Nephron progenitor cell (in vitro differentiated cells): ENCODE data around the gene ARID1B.

ENCODE experiments used
- DNase-seq: peaks from one replicate; pipeline ENCODE4 v3.0.0; 2021
- H3K27ac Mint-ChIP-seq: 2 replicates; pipeline ENCODE4 v1.8.0; 2021; ENCODE audit warnings: mild to moderate bottlenecking, moderate library complexity, mixed read lengths
- H3K27me3 Mint-ChIP-seq: 2 replicates; pipeline ENCODE4 v1.8.0; 2021; ENCODE audit warnings: mild to moderate bottlenecking, low read depth, mixed read lengths; ENCODE audit not compliant: poor library complexity
- H3K36me3 Mint-ChIP-seq: 2 replicates; pipeline ENCODE4 v1.8.0; 2021; ENCODE audit warnings: low read depth, mixed read lengths
- H3K4me1 Mint-ChIP-seq: 2 replicates; pipeline ENCODE4 v1.8.0; 2021; ENCODE audit warnings: mixed read lengths
- H3K4me3 Mint-ChIP-seq: 2 replicates; pipeline ENCODE4 v1.8.0; 2021; ENCODE audit warnings: mild to moderate bottlenecking, moderate library complexity, mixed read lengths
- H3K9me3 Mint-ChIP-seq: 2 replicates; pipeline ENCODE4 v1.8.0; 2021; ENCODE audit warnings: mild to moderate bottlenecking, moderate library complexity, mixed read lengths
- TF ChIP-seq, protein P1 (sequence below): fragments of 200-600 bp; sonication (generic); IDR thresholded peaks from 2 replicates; pipeline ENCODE4 v1.5.0; 2021; ENCODE audit warnings: antibody characterized with exemption

ARID1B gene

DNA sequence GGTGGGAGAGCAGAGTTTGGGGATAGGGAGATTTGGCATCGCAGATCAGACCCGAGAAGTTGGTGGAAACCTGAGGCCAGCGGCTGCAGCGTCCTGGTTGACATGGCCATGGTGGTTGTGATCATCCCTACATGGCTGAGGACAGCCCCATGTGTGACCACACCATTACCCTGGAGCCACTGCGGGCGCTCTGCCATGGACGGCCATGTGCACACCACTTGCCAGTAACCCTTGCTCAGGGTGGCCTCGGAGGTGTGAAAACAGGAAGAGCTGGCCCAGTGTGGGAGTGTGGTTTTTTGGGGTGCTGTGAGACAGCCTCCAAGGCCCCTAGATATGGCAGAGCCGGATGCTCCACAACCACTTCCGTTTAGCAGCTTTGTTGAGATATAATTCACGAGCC, 481.7 kb downstream of the ARID1B start:
- no peak for DNase-seq
- H3K9me3 Mint-ChIP-seq = no peaks in the 10 kb centered on the region
- TF ChIP-seq, protein P1, sequence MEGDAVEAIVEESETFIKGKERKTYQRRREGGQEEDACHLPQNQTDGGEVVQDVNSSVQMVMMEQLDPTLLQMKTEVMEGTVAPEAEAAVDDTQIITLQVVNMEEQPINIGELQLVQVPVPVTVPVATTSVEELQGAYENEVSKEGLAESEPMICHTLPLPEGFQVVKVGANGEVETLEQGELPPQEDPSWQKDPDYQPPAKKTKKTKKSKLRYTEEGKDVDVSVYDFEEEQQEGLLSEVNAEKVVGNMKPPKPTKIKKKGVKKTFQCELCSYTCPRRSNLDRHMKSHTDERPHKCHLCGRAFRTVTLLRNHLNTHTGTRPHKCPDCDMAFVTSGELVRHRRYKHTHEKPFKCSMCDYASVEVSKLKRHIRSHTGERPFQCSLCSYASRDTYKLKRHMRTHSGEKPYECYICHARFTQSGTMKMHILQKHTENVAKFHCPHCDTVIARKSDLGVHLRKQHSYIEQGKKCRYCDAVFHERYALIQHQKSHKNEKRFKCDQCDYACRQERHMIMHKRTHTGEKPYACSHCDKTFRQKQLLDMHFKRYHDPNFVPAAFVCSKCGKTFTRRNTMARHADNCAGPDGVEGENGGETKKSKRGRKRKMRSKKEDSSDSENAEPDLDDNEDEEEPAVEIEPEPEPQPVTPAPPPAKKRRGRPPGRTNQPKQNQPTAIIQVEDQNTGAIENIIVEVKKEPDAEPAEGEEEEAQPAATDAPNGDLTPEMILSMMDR = no peak

DNA sequence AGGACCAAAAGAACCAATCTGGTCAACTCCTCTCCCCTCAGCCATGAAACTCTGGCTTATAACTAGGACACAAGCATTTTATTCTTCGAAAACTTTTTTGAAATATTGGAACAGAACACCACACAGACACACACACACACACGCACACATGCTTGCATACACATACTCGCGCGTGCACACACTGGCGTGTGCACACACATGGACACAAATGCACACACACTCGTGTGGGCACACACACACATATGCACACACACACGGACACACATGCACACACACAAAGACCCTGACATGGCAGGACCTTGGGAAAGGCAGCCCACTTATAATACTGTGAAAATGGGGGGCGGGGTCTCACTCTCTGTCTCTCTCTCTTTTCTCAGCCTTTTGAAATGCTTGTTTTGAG, 482.3 kb downstream of the ARID1B start:
- no peaks in the 10 kb centered on the region for H3K9me3 Mint-ChIP-seq
- peaks cover 10% of the 10 kb centered on the region for H3K27me3 Mint-ChIP-seq
- peaks cover 9% of the 10 kb centered on the region for H3K4me1 Mint-ChIP-seq
- H3K4me3 Mint-ChIP-seq = no peak overlapping the region
- TF ChIP-seq, protein P1 = no peak
- no peaks in the 10 kb centered on the region for H3K36me3 Mint-ChIP-seq
- DNase-seq = no peak
- H3K27ac Mint-ChIP-seq = no peak overlapping the region

More for the DNA sequence above, 481.7 kb downstream of the ARID1B start:
- Mint-ChIP-seq H3K27ac (no peak overlapping the region), H3K4me1 (peaks cover 13% of the 10 kb centered on the region), H3K27me3 (peaks cover 10% of the 10 kb centered on the region), H3K4me3 (no peak overlapping the region), H3K36me3 (no peaks in the 10 kb centered on the region)
